NCI-H128 (cell line): Measurements from ENCODE around the gene EEF1G.
"Not testable (repeated sequence)": the region's sequence is repeated elsewhere in the genome, so short reads cannot be mapped to it uniquely, and the experiment has no call there.

Experiments used
- DNase-seq: peaks from one replicate; lab custom pipeline; 2025; ENCODE audit not compliant: unreplicated experiment; lab: John Stamatoyannopoulos, UW

The EEF1G gene

GRCh38 chr11:62573592-62574362 lies at the start of gene EEF1G:
Gene EEF1G, minus strand, starts transcription at chr11:62573891. Its CDS starts 49 bp downstream, at chr11:62573842.
- DNase-seq, result peak; percentile 98

- DNase-seq, result no peak
Observed at GRCh38 chr11:62622476-62623089, 48.9 kb upstream of the EEF1G start.

GRCh38 chr11:62621567-62622470 lies 48.1 kb upstream of the EEF1G start, which contains the start of gene B3GAT3:
Gene B3GAT3, minus strand, starts transcription at chr11:62621986. Its CDS starts 39 bp downstream, at chr11:62621947.
- DNase-seq, result peak; percentile 95

GRCh38 chr11:62621027-62621566 lies 47.4 kb upstream of the EEF1G start:
- DNase-seq, result no peak

GRCh38 chr11:62616957-62617356 lies 43.3 kb upstream of the EEF1G start:
- not testable (repeated sequence) for DNase-seq

- no peak for DNase-seq
Observed at GRCh38 chr11:62615521-62615920, 41.8 kb upstream of the EEF1G start.

GRCh38 chr11:62614275-62614674 lies 40.6 kb upstream of the EEF1G start:
- DNase-seq, result no peak

GRCh38 chr11:62613291-62613778 lies 39.6 kb upstream of the EEF1G start:
- no peak for DNase-seq

- peak; percentile 46 for DNase-seq
Observed at GRCh38 chr11:62612366-62613290, 38.9 kb upstream of the EEF1G start, which contains the start of the genes EML3 and ROM1. Gene EML3, minus strand, starts transcription at chr11:62612775. Its CDS starts 318 bp downstream, at chr11:62612457. Gene ROM1, plus strand, starts transcription at chr11:62613257. Its CDS starts 25 bp downstream, at chr11:62613282.

- no peak for DNase-seq
Observed at GRCh38 chr11:62611705-62612365, 38.1 kb upstream of the EEF1G start.

GRCh38 chr11:62610814-62611704 lies 37.4 kb upstream of the EEF1G start:
- no peak for DNase-seq

- no peak for DNase-seq
Observed at GRCh38 chr11:62610403-62610802, 36.7 kb upstream of the EEF1G start.

- DNase-seq, result no peak
Observed at GRCh38 chr11:62608776-62609175, 35.1 kb upstream of the EEF1G start.

GRCh38 chr11:62607714-62608113 lies 34.0 kb upstream of the EEF1G start:
- no peak for DNase-seq

GRCh38 chr11:62605902-62606301 lies 32.2 kb upstream of the EEF1G start:
- no peak for DNase-seq

- no peak for DNase-seq
Observed at GRCh38 chr11:62605467-62605866, 31.8 kb upstream of the EEF1G start.

- no peak for DNase-seq
Observed at GRCh38 chr11:62604460-62605120, 30.9 kb upstream of the EEF1G start.
